H1 (cell line): ENCODE data around the gene CLINT1. TPM values are rescaled to one million over a fixed set of nuclear protein-coding genes. Genes with fewer than 3 reads are reported as not detected.

Source experiments
- CTCF ChIA-PET: fragments of 300-600 bp; sonication (Branson Sonifier 250); formaldehyde crosslinking; loops from one replicate; lab custom pipeline; 2021; ENCODE audit not compliant: partially characterized antibody; lab: Charles Lee
- POLR2A ChIA-PET: fragments of 300-600 bp; sonication (Branson Sonifier 250); formaldehyde crosslinking; loops from one replicate; lab custom pipeline; 2021; ENCODE audit warnings: inconsistent platforms; ENCODE audit not compliant: partially characterized antibody; lab: Charles Lee
- DNase-seq, 2 experiments: peaks; one replicate each; pipeline versions ENCODE4 v3.0.0 to v3.0.0-alpha.2; 2010 to 2022; ENCODE audit warnings: low spot score in 2 of 2, low read depth in 1 of 2, mixed read lengths in 1 of 2
- FAIRE-seq: peaks from 2 replicates; lab custom pipeline; 2011; peaks lifted over from hg19 to GRCh38; lab: Jason Lieb, UNC
- H2AFZ ChIP-seq: 2 replicates; pipeline ENCODE4 v1.8.1; 2012; ENCODE audit warnings: low read length, inconsistent platforms
- H2AK5ac ChIP-seq: 2 replicates; pipeline ENCODE4 v1.6.1; 2013; ENCODE audit warnings: low read depth, low read length
- H2BK120ac ChIP-seq: replicated peaks from 2 replicates; pipeline ENCODE3; 2013; ENCODE audit warnings: low read depth, low read length, inconsistent platforms
- H2BK12ac ChIP-seq: 2 replicates; pipeline ENCODE4 v1.6.1; 2013; ENCODE audit warnings: low read depth, low read length
- H2BK15ac ChIP-seq: 2 replicates; pipeline ENCODE4 v1.6.1; 2013; ENCODE audit warnings: low read length
- H2BK20ac ChIP-seq: 2 replicates; pipeline ENCODE4 v1.6.1; 2013; ENCODE audit warnings: low read length
- H2BK5ac ChIP-seq: 2 replicates; pipeline ENCODE4 v1.6.1; 2013; ENCODE audit warnings: low read depth, low read length
- H3K14ac ChIP-seq: 2 replicates; pipeline ENCODE4 v1.6.1; 2013; ENCODE audit warnings: inconsistent platforms; ENCODE audit not compliant: insufficient read length
- H3K18ac ChIP-seq: 2 replicates; pipeline ENCODE4 v1.6.1; 2013; ENCODE audit warnings: low read length; ENCODE audit errors: extremely low read depth
- H3K23ac ChIP-seq: 2 replicates; pipeline ENCODE4 v1.6.1; 2013; ENCODE audit warnings: inconsistent platforms; ENCODE audit not compliant: insufficient read length
- H3K23me2 ChIP-seq: 2 replicates; pipeline ENCODE4 v1.6.1; 2013; ENCODE audit warnings: low read depth, low read length
- H3K27ac ChIP-seq: 2 replicates; pipeline ENCODE4 v1.6.1; 2011; ENCODE audit warnings: low read depth, low read length, inconsistent platforms
- H3K27me3 ChIP-seq, 4 experiments: replicated peaks in 1 of 4; 1 replicate in 1 of 4; 2 replicates in 3 of 4; pipeline versions ENCODE4 v1.6.1 to v1.8.1; 2011 to 2013; ENCODE audit warnings: low read length in 3 of 4, mild to moderate bottlenecking in 3 of 4, inconsistent platforms in 2 of 4, mixed read lengths in 2 of 4, moderate library complexity in 1 of 4; ENCODE audit not compliant: control insufficient read depth in 3 of 4, insufficient read depth in 3 of 4; ENCODE audit errors: extremely low read depth in 1 of 4
- H3K36me3 ChIP-seq, 4 experiments: 2 replicates each; pipeline versions ENCODE4 v1.6.1 to v1.8.1; 2011 to 2013; ENCODE audit warnings: mild to moderate bottlenecking in 4 of 4, low read length in 3 of 4, moderate library complexity in 2 of 4, control low read depth in 1 of 4, inconsistent platforms in 1 of 4; ENCODE audit not compliant: insufficient read depth in 4 of 4, control insufficient read depth in 2 of 4
- H3K4ac ChIP-seq: replicated peaks from 2 replicates; pipeline ENCODE3; 2013; ENCODE audit warnings: low read length, low read depth, mixed read lengths, inconsistent platforms; ENCODE audit not compliant: insufficient read length
- H3K4me1 ChIP-seq, 4 experiments: replicated peaks in 1 of 4; 1 replicate in 1 of 4; 2 replicates in 3 of 4; pipeline versions ENCODE4 v1.6.1 to v1.8.1; 2011 to 2013; ENCODE audit warnings: low read length in 3 of 4, inconsistent platforms in 2 of 4, mixed read lengths in 1 of 4; ENCODE audit not compliant: insufficient read depth in 4 of 4, control insufficient read depth in 3 of 4
- H3K4me2 ChIP-seq, 2 experiments: 2 replicates each; pipeline versions ENCODE4 v1.6.1 to v1.8.1; 2011 to 2013; ENCODE audit warnings: low read depth in 2 of 2, low read length in 2 of 2, control low read depth in 1 of 2, inconsistent platforms in 1 of 2, mild to moderate bottlenecking in 1 of 2; ENCODE audit not compliant: insufficient read depth in 1 of 2
- H3K4me3 ChIP-seq, 4 experiments: fragments of 200-600, 300-600 bp in 1 of 4; sonication (generic), shearing (Covaris generic), sonication (Bioruptor Twin) in 1 of 4; 2 replicates each; pipeline versions ENCODE4 v1.5.1 to v1.8.1; 2011 to 2016; ENCODE audit warnings: low read length in 4 of 4, low read depth in 3 of 4, control low read depth in 2 of 4, inconsistent platforms in 2 of 4, mild to moderate bottlenecking in 2 of 4, mixed read lengths in 1 of 4, moderate library complexity in 1 of 4; ENCODE audit not compliant: insufficient read depth in 2 of 4; ENCODE audit errors: extremely low read depth in 1 of 4
- H3K56ac ChIP-seq: replicated peaks from 2 replicates; pipeline ENCODE3; 2013; ENCODE audit warnings: low read depth, mild to moderate bottlenecking, mixed read lengths, low read length, inconsistent platforms; ENCODE audit not compliant: insufficient read length
- H3K79me1 ChIP-seq: 2 replicates; pipeline ENCODE4 v1.6.1; 2013; ENCODE audit warnings: low read depth, low read length, control low read depth
- H3K79me2 ChIP-seq, 2 experiments: 2 replicates each; pipeline versions ENCODE4 v1.6.1 to v1.8.1; 2012 to 2013; ENCODE audit warnings: low read length in 2 of 2, mild to moderate bottlenecking in 2 of 2, inconsistent platforms in 1 of 2; ENCODE audit not compliant: insufficient read depth in 2 of 2, control insufficient read depth in 1 of 2
- H3K9ac ChIP-seq, 4 experiments: replicated peaks in 1 of 4; 1 replicate in 1 of 4; 2 replicates in 3 of 4; pipeline versions ENCODE4 v1.6.1 to v1.8.1; 2011 to 2013; ENCODE audit warnings: low read depth in 3 of 4, low read length in 3 of 4, control low read depth in 2 of 4, mild to moderate bottlenecking in 2 of 4, moderate library complexity in 2 of 4, inconsistent platforms in 1 of 4; ENCODE audit errors: extremely low read depth in 1 of 4
- H3K9me3 ChIP-seq, 2 experiments: 2 replicates each; pipeline versions ENCODE4 v1.6.1 to v1.8.1; 2012 to 2013; ENCODE audit warnings: mild to moderate bottlenecking in 2 of 2, moderate library complexity in 2 of 2, control low read depth in 1 of 2, inconsistent platforms in 1 of 2, low read depth in 1 of 2, low read length in 1 of 2, mixed read lengths in 1 of 2; ENCODE audit not compliant: insufficient read depth in 2 of 2
- H4K20me1 ChIP-seq, 2 experiments: replicated peaks in 1 of 2; 2 replicates each; pipeline versions ENCODE3 to v1.8.1; 2011 to 2013; ENCODE audit warnings: inconsistent platforms in 2 of 2, low read length in 2 of 2, mild to moderate bottlenecking in 1 of 2; ENCODE audit not compliant: insufficient read depth in 2 of 2, control insufficient read depth in 1 of 2
- H4K5ac ChIP-seq: 2 replicates; pipeline ENCODE4 v1.6.1; 2013; ENCODE audit warnings: low read length, low read depth, mixed read lengths, inconsistent platforms; ENCODE audit not compliant: insufficient read length
- H4K8ac ChIP-seq: 2 replicates; pipeline ENCODE4 v1.8.0; 2013; ENCODE audit warnings: mild to moderate bottlenecking, moderate library complexity, low read length, inconsistent platforms; ENCODE audit not compliant: insufficient read depth; ENCODE audit errors: extremely low read depth
- H4K91ac ChIP-seq: replicated peaks from 2 replicates; pipeline ENCODE3; 2013; ENCODE audit warnings: low read length, mixed read lengths, inconsistent platforms; ENCODE audit not compliant: insufficient read length
- BCL11A ChIP-seq, 2 experiments: IDR thresholded peaks; one replicate each; pipeline ENCODE4 v1.6.1; 2011; ENCODE audit warnings: low read depth in 2 of 2, low read length in 2 of 2, mild to moderate bottlenecking in 2 of 2
- CTBP2 ChIP-seq: IDR thresholded peaks from 2 replicates; pipeline ENCODE4 v1.7.0; 2011; ENCODE audit warnings: borderline replicate concordance, mild to moderate bottlenecking, moderate library complexity, mixed read lengths, low read length; ENCODE audit not compliant: insufficient read depth, insufficient read length
- FOSL1 ChIP-seq: IDR thresholded peaks from 2 replicates; pipeline ENCODE4 v1.6.1; 2011; ENCODE audit warnings: mild to moderate bottlenecking, low read depth, low read length, moderate library complexity; ENCODE audit not compliant: insufficient read depth
- GTF2F1 ChIP-seq: IDR thresholded peaks from 2 replicates; pipeline ENCODE4 v1.6.1; 2012; ENCODE audit warnings: low read depth, low read length, improper control_type of control experiment, borderline replicate concordance
- MAFK ChIP-seq: IDR thresholded peaks from 2 replicates; pipeline ENCODE4 v1.6.1; 2012; ENCODE audit warnings: low read depth, mild to moderate bottlenecking, improper control_type of control experiment, low read length
- NANOG ChIP-seq: IDR thresholded peaks from 2 replicates; pipeline ENCODE4 v1.6.1; 2011; ENCODE audit warnings: low read length, low read depth, mild to moderate bottlenecking, inconsistent platforms; ENCODE audit not compliant: insufficient read depth, poor library complexity, severe bottlenecking
- POLR2AphosphoS5 ChIP-seq: IDR thresholded peaks from 2 replicates; pipeline ENCODE4 v1.6.1; 2011; ENCODE audit warnings: low read depth, low read length
- RAD21 ChIP-seq, 2 experiments: IDR thresholded peaks in 1 of 2; conservative IDR thresholded peaks in 1 of 2; 2 replicates each; pipeline ENCODE4 v1.6.1; 2011; ENCODE audit warnings: low read depth in 2 of 2, low read length in 2 of 2, improper control_type of control experiment in 1 of 2, inconsistent platforms in 1 of 2, mild to moderate bottlenecking in 1 of 2, moderate library complexity in 1 of 2
- RBBP5 ChIP-seq: IDR thresholded peaks from 2 replicates; pipeline ENCODE4 v1.7.1; 2012; ENCODE audit warnings: low read depth, mild to moderate bottlenecking, inconsistent platforms, low read length, moderate library complexity, borderline replicate concordance
- SIN3A ChIP-seq, 2 experiments: IDR thresholded peaks in 1 of 2; conservative IDR thresholded peaks in 1 of 2; 2 replicates each; pipeline ENCODE4 v1.6.1; 2011 to 2012; ENCODE audit warnings: low read length in 2 of 2, improper control_type of control experiment in 1 of 2, low read depth in 1 of 2, mild to moderate bottlenecking in 1 of 2
- WGBS, 2 experiments: shearing (Covaris generic) in 1 of 2; methylation state at CpG; one replicate each; pipeline versions ENCODE4 v1.1.6 to v1.1.7; 2013 to 2015; ENCODE audit warnings: low lambda C conversion rate in 2 of 2, mixed read lengths in 2 of 2, inconsistent platforms in 1 of 2, low coverage in 1 of 2, missing lambda C conversion rate in 1 of 2; ENCODE audit not compliant: insufficient replicate concordance in 2 of 2, insufficient coverage in 1 of 2, insufficient read length in 1 of 2; ENCODE audit errors: extremely low coverage in 1 of 2, missing lambda C conversion rate in 1 of 2; 5-methylcytosine and 5-hydroxymethylcytosine counted together
- polyA plus RNA-seq, 7 experiments: library from polyadenylated mRNA; depleted of rRNA in 3 of 7; stranded (reverse) in 5 of 7; unstranded in 2 of 7; fragments of >200 nt in 5 of 7; fragments of 200-250 nt in 2 of 7; gene quantifications; 1 replicate in 5 of 7; 2 replicates in 1 of 7; 4 replicates in 1 of 7; pipeline versions ENCODE4 v1.2.1 to v1.2.3, GENCODE V29; 2011 to 2013; ENCODE audit warnings: missing spikeins in 2 of 7, mixed read lengths in 2 of 7
- total RNA-seq: library from RNA; stranded (reverse); fragmentation: NEBNext Ultra II Directional; extraction: Animal tissue kit (Norgen Biotek cat#: 25700); gene quantifications from 2 replicates; pipeline ENCODE4 v1.2.1, GENCODE V29; 2021

CLINT1 gene
- total and polyA plus RNA-seq, 2 of the 8 experiments (the other 6 are each of a cell fraction or from before 2014, with no cell fraction given), result 85.9 to 140 TPM

DNA sequence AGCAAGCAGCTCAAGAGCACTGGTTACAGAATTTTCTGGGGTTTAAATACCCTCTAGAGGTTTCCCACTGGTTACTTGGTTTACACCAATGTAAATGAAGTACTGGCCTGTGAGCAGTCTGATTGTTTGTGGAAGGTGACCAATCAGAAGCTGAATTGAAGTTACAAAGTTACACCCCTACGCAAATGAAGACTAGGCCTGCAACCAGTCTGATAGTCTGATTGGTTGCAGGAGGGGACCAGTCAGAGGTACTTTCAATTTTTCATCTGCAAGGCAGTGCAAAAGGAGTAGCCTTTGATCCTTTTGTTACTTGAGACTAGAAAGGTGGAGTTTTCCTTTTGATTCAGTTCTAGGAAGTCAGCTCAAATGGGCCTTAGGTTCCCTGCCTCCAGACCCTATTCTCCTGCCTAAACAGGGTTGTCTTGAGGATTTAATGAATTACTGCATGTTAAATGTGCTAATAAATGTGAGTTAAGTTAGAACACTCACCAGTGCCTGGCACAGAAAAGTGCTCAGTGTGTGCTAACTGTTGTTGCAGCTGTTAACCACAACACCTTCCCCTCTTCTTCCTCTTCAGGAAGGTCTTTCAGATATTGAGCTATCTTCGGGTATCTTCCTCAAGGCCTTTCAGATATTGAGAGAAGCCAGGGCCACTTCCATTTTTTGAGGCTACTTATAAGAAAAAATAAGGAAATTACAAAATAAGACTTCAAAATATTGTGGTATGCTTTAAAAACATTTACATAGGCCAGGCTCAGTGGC is 32.1 kb upstream of the CLINT1 start:
- ChIA-PET CTCF (interaction anchor here (0.6 to 2.3 kb wide), 6 partner anchors 11 to 104 kb away, joined by 4 to 7 read pairs (median 5); no protein-coding TSS in a partner anchor), POLR2A (no interaction called here)
- H2BK15ac ChIP-seq, result no peak overlapping the region; the same call in 1 of the 2 replicates
- no peaks in the 10 kb centered on the region for H3K27me3 ChIP-seq
- H3K4me1 ChIP-seq, result no peaks in the 10 kb centered on the region
- TF ChIP-seq MAFK (no peak), GTF2F1 (no peak), FOSL1 (no peak), CTBP2 (no peak), POLR2AphosphoS5 (no peak), NANOG (no peak), SIN3A (conservative IDR thresholded peaks at IDR 0.05 in 1 of 2, IDR thresholded peaks at IDR 0.05 in 1 of 2; ENCODE audit: low read depth in 1 of 2, low read length in 2 of 2) (no peak), RBBP5 (no peak), RAD21 (IDR thresholded peaks at IDR 0.05 in 1 of 2, conservative IDR thresholded peaks at IDR 0.05 in 1 of 2; ENCODE audit: low read depth in 2 of 2, low read length in 2 of 2) (no peak), BCL11A (IDR thresholded peaks at IDR 0.05; ENCODE audit: low read depth in 2 of 2, low read length in 2 of 2) (no peak)
- H4K91ac ChIP-seq, result no peak overlapping the region
- no peaks in the 10 kb centered on the region for H3K79me2 ChIP-seq
- no peak for FAIRE-seq
- H4K5ac ChIP-seq, result no peak overlapping the region
- no peaks in the 10 kb centered on the region for H3K79me1 ChIP-seq
- H2AK5ac ChIP-seq, result no peak overlapping the region
- H3K23me2 ChIP-seq, result no peaks in the 10 kb centered on the region
- H3K4ac ChIP-seq, result peak overlapping the region; percentile 53
- H3K23ac ChIP-seq, result no peak overlapping the region
- H3K4me2 ChIP-seq, result no peak overlapping the region
- no peak overlapping the region for H3K56ac ChIP-seq
- no peaks in the 10 kb centered on the region for H4K20me1 ChIP-seq
- H4K8ac ChIP-seq, result no peak overlapping the region
- H3K14ac ChIP-seq, result no peak overlapping the region
- peak overlapping the region; percentile 86; the same call in 1 of the 2 replicates for H2AFZ ChIP-seq
- no peak overlapping the region for H2BK12ac ChIP-seq
- H3K4me3 ChIP-seq, result no peak overlapping the region
- no peak overlapping the region for H3K9ac ChIP-seq
- DNase-seq, result no peak
- H2BK5ac ChIP-seq, result no peak overlapping the region
- no peak overlapping the region for H3K18ac ChIP-seq
- 89% methylated on average over 2 of the region's 2 CpGs; no CpG with 5 or more reads in 1 of the 2 experiments for WGBS, 2 experiments
- H3K27ac ChIP-seq, result no peak overlapping the region
- peaks cover 0 to 6% (median 0%) of the 10 kb centered on the region in 4 experiments; a peak in 1 of 8 replicates for H3K36me3 ChIP-seq
- H2BK120ac ChIP-seq, result no peak overlapping the region
- H3K9me3 ChIP-seq, result peaks cover 0 to 9% of the 10 kb centered on the region in 2 experiments; a peak in 2 of 4 replicates
- no peak overlapping the region for H2BK20ac ChIP-seq
